Lower lobe of right lung (tissue), 2 donors: Measurements from ENCODE around the gene FTCD. TPM values are rescaled to one million over a fixed set of nuclear protein-coding genes. Genes with fewer than 3 reads are reported as not detected.
A peak's percentile ranks its signal among the peaks of the same experiment; 100 is the strongest.

Source experiments
- ATAC-seq, 2 donors: fragments of 200-7000 bp; cut with Tn5 transposase; one replicate each; pipeline ENCODE4 v1.9.1; 2020 to 2022; ENCODE audit warnings: mild to moderate bottlenecking in 2 of 2, moderate library complexity in 2 of 2
- DNase-seq: peaks from one replicate; pipeline ENCODE4 v3.0.0-alpha.2; 2020
- H3K27ac ChIP-seq: fragments of 200-600 bp; one replicate; pipeline ENCODE4 v1.8.0; 2022
- H3K27me3 ChIP-seq: fragments of 200-600 bp; one replicate; pipeline ENCODE4 v1.8.0; 2022; ENCODE audit warnings: low read depth
- H3K36me3 ChIP-seq: fragments of 200-600 bp; one replicate; pipeline ENCODE4 v1.8.0; 2022; ENCODE audit warnings: mild to moderate bottlenecking
- H3K4me1 ChIP-seq: fragments of 200-600 bp; one replicate; pipeline ENCODE4 v1.8.0; 2022
- H3K4me3 ChIP-seq: fragments of 200-600 bp; one replicate; pipeline ENCODE4 v1.8.0; 2022; ENCODE audit warnings: mild to moderate bottlenecking
- H3K9me3 ChIP-seq: fragments of 200-600 bp; one replicate; pipeline ENCODE4 v1.8.0; 2022
- CTCF ChIP-seq: fragments of 200-600 bp; IDR thresholded peaks from one replicate; pipeline ENCODE4 v1.8.0; 2022; ENCODE audit warnings: antibody characterized with exemption, mild to moderate bottlenecking
- intact Hi-C: fragments of 100-400 bp; cut with DNase I; formaldehyde crosslinking; loops from one replicate; pipeline ENCODE4 v1.11.0; 2022
- total RNA-seq: library from RNA; stranded (reverse); fragmentation: NEBNext Ultra II Directional; extraction: Animal tissue kit (Norgen Biotek cat#: 25700); gene quantifications from one replicate; pipeline ENCODE4 v1.2.1, GENCODE V29; 2021
- donor health status: DM: no; HTN: yes; CAD: no; lungs with severe emphysema.

The FTCD gene
- total RNA-seq, 1 donor from 2014 or later, result 1.5 TPM

DNA sequence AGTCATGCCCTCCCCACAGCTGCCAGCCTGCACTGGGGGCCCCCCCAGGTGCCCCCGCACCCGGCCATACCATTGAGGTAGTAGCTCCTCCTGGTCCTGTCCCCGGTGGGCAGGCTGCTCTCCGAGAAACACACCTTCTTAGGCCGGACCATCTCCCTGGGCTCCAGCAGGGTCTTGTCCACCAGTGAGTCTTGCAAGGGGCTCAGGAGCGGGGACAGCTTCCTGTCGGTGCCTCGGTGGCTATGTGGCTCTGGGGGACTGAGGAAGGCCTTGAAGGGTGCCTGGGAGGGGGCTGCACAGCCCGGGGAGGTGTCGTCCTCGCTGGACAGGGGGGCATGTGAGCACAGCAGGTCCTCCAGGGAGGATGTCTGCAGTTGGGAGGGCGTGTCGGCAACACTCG lies 12.9 kb upstream of the FTCD start:
- no peak for ATAC-seq

GRCh38 chr21:46165098-46165497 lies 9.7 kb upstream of the FTCD start:
- no peaks in the 10 kb centered on the region for H3K27me3 ChIP-seq
- no peak overlapping the region for H3K27ac ChIP-seq
- intact Hi-C loops, result no loop called here
- H3K4me3 ChIP-seq, result no peak overlapping the region
- no peaks in the 10 kb centered on the region for H3K9me3 ChIP-seq
- ATAC-seq (no peak), DNase-seq (no peak)
- no peak for TF ChIP-seq CTCF
- no peaks in the 10 kb centered on the region for H3K36me3 ChIP-seq
- no peaks in the 10 kb centered on the region for H3K4me1 ChIP-seq

More for the DNA sequence above, 12.9 kb upstream of the FTCD start:
- no peak overlapping the region for H3K27ac ChIP-seq
- no peak for TF ChIP-seq CTCF
- intact Hi-C loops, result no loop called here
- H3K27me3 ChIP-seq, result no peaks in the 10 kb centered on the region
- DNase-seq, result no peak
- no peak overlapping the region for H3K4me3 ChIP-seq
- H3K9me3 ChIP-seq, result no peaks in the 10 kb centered on the region
- H3K4me1 ChIP-seq, result no peaks in the 10 kb centered on the region
- H3K36me3 ChIP-seq, result no peaks in the 10 kb centered on the region

DNA sequence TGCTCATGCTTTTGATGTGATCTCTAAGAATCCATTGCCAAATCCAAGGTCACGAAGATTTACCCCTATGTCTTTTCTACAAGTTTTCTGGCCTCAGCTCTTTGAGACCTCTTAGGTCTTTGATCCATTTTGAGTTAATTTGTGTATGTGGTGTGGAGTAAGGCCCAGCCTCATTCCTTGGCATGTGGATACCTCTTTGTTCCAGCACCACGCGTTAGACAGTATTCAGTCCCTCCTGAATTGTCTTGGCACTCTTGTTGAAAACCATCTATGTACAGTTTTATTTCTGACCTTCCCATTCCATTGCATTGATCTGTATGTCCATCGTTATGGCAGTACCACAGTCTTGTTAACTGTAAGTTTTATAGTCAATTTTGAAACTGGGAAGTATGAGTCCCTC lies 8.0 kb upstream of the FTCD start:
- H3K4me1 ChIP-seq, result no peaks in the 10 kb centered on the region
- H3K27ac ChIP-seq, result no peak overlapping the region
- H3K27me3 ChIP-seq, result no peaks in the 10 kb centered on the region
- no peak overlapping the region for H3K4me3 ChIP-seq
- TF ChIP-seq CTCF, result no peak
- no peaks in the 10 kb centered on the region for H3K9me3 ChIP-seq
- DNase-seq (no peak), ATAC-seq (no peak)
- intact Hi-C loops, result no loop called here
- no peaks in the 10 kb centered on the region for H3K36me3 ChIP-seq

GRCh38 chr21:46161633-46162592 lies 6.5 kb upstream of the FTCD start:
- Histone ChIP-seq H3K4me3 (no peak overlapping the region), H3K4me1 (no peaks in the 10 kb centered on the region), H3K27me3 (no peaks in the 10 kb centered on the region), H3K36me3 (no peaks in the 10 kb centered on the region), H3K9me3 (no peaks in the 10 kb centered on the region), H3K27ac (no peak overlapping the region)
- peak in 1 of 2 donors; percentile 12 for ATAC-seq
- DNase-seq, result no peak
- intact Hi-C loops, result no loop called here
- no peak for TF ChIP-seq CTCF

DNA sequence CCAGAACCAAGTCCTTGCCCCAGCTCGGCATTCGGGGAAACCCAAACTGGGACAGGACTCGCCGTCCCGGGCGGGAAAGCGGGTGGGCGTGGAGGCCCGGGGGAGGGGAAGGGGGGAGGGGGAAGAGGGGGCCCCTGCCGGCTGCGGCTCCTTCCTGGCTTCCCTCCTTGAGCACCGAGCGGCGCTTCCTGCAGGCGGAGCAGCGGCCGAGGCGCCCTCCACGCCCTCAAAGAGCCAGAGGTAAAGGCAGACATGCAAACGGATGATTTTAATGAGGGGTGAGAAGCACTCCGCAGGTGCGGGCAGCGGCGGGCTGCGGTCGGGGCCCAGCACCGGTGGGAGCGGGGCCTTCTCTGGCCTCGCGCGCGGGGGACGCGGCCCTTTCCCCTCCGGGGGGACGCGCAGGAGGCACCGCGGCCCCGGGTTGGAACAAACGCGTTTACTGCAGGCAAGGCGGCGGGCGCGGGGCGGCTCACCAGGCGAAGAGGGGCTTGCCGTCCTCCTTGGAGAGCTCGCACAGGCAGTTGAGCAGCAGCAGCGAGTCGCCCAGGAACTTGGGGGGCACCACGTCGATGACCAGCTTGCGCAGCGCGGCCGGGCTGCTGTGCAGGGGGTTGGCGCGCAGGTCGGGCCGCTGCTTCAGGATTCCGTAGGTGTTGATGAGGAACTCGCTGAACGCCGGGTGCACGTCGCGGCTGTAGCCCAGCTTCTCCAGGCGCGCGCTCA lies 5.7 kb upstream of the FTCD start:
- TF ChIP-seq CTCF, result no peak
- no peaks in the 10 kb centered on the region for H3K9me3 ChIP-seq
- no peaks in the 10 kb centered on the region for H3K27me3 ChIP-seq
- intact Hi-C loops, result no loop called here
- no peak for ATAC-seq
- no peak for DNase-seq
- H3K4me1 ChIP-seq, result no peaks in the 10 kb centered on the region
- H3K4me3 ChIP-seq, result no peak overlapping the region
- H3K27ac ChIP-seq, result no peak overlapping the region
- no peaks in the 10 kb centered on the region for H3K36me3 ChIP-seq
